SK-N-SH treated with all-trans-retinoic acid at 6 μM for 48 hours (cell line): ENCODE results near the gene RHBDF2.

Source experiments
- ARNTL ChIP-seq: fragments of 450-650 bp; formaldehyde crosslinking; IDR thresholded peaks from 2 replicates; pipeline ENCODE4 v1.5.0; 2020; ENCODE audit warnings: low read depth, mild to moderate bottlenecking, moderate library complexity, borderline replicate concordance
- BACH2 ChIP-seq: fragments of 250-450 bp; sonication (Bioruptor Pico); IDR thresholded peaks from 2 replicates; pipeline ENCODE4 v1.9.0; 2021; ENCODE audit warnings: mild to moderate bottlenecking, borderline replicate concordance
- CREB5 ChIP-seq: fragments of 250-450 bp; sonication (Bioruptor Pico); IDR thresholded peaks from 2 replicates; pipeline ENCODE4 v1.5.1; 2020; ENCODE audit warnings: low read depth, mild to moderate bottlenecking, moderate library complexity
- ISL1 ChIP-seq: fragments of 250-450 bp; sonication (Bioruptor Pico); IDR thresholded peaks from 2 replicates; pipeline ENCODE4 v2.1.2; 2022; ENCODE audit warnings: mild to moderate bottlenecking, moderate library complexity
- OSR1 ChIP-seq: fragments of 250-450 bp; sonication (Bioruptor Pico); IDR thresholded peaks from 2 replicates; pipeline ENCODE4 v1.8.0; 2022; ENCODE audit warnings: moderate library complexity, mild to moderate bottlenecking, inconsistent platforms
- PATZ1 ChIP-seq: fragments of 250-450 bp; sonication (Bioruptor Pico); IDR thresholded peaks from 2 replicates; pipeline ENCODE4 v1.8.0; 2020; ENCODE audit warnings: mild to moderate bottlenecking, moderate library complexity, borderline replicate concordance
- RARB ChIP-seq: fragments of 250-450 bp; sonication (Bioruptor Pico); IDR thresholded peaks from 2 replicates; pipeline ENCODE4 v1.8.0; 2021; ENCODE audit warnings: mild to moderate bottlenecking, moderate library complexity
- SNAI2 ChIP-seq: fragments of 250-450 bp; sonication (Bioruptor Pico); IDR thresholded peaks from 2 replicates; pipeline ENCODE4 v1.5.0; 2020; ENCODE audit warnings: mild to moderate bottlenecking, moderate library complexity
- TCF4 ChIP-seq: fragments of 250-450 bp; sonication (Bioruptor Pico); IDR thresholded peaks from 2 replicates; pipeline ENCODE4 v1.8.0; 2021; ENCODE audit warnings: mild to moderate bottlenecking, moderate library complexity, borderline replicate concordance
- TSHZ2 ChIP-seq: fragments of 250-450 bp; sonication (Bioruptor Pico); IDR thresholded peaks from 2 replicates; pipeline ENCODE4 v1.5.0; 2020; ENCODE audit warnings: mild to moderate bottlenecking, moderate library complexity
- ZFP3 ChIP-seq: fragments of 250-450 bp; sonication (Bioruptor Pico); IDR thresholded peaks from 2 replicates; pipeline ENCODE4 v1.5.0; 2020; ENCODE audit warnings: mild to moderate bottlenecking, moderate library complexity
- ZFP30 ChIP-seq: fragments of 450-650 bp; formaldehyde crosslinking; IDR thresholded peaks from 2 replicates; pipeline ENCODE4 v1.5.0; 2022; ENCODE audit warnings: mild to moderate bottlenecking, moderate library complexity

- TF ChIP-seq OSR1 (no peak), BACH2 (CRISPR knock-in tag) (no peak), ARNTL (CRISPR knock-in tag) (no peak), PATZ1 (no peak), ISL1 (no peak), ZFP30 (no peak), RARB (CRISPR knock-in tag) (no peak), TSHZ2 (CRISPR knock-in tag) (no peak), ZFP3 (CRISPR knock-in tag) (no peak), CREB5 (CRISPR knock-in tag) (no peak), SNAI2 (CRISPR knock-in tag) (no peak), TCF4 (CRISPR knock-in tag) (no peak)
These were observed 31.9 kb downstream of the RHBDF2 start for GRCh38 chr17:76469076-76469990.
